MCF 10A (cell line): ENCODE results near the gene MRPL33. TPM values are rescaled to one million over a fixed set of nuclear protein-coding genes. Genes with fewer than 3 reads are reported as not detected.
"Not testable (repeated sequence)": the region's sequence is repeated elsewhere in the genome, so short reads cannot be mapped to it uniquely, and the experiment has no call there.

Source experiments
- BruUV-seq: library from RNA; stranded (reverse); fragments of 400-500 nt; replicated peaks from 2 replicates; lab custom pipeline; 2021; lab: Mats Ljungman, UMichigan
- CTCF ChIA-PET: fragments of 300-600 bp; sonication (Branson Sonifier 250); formaldehyde crosslinking; extraction: SDS; loops from one replicate; lab custom pipeline; 2021; ENCODE audit warnings: antibody characterized with exemption, inconsistent platforms; lab: Yijun Ruan, JAX
- POLR2A ChIA-PET: fragments of 300-600, 350-650 bp; sonication (Branson Sonifier 250); formaldehyde crosslinking; extraction: SDS; loops from one replicate; lab custom pipeline; 2020; ENCODE audit warnings: antibody characterized with exemption, inconsistent platforms; lab: Yijun Ruan, JAX
- DNase-seq: peaks from one replicate; pipeline ENCODE4 v3.0.0-alpha.2; 2018; ENCODE audit not compliant: unreplicated experiment
- H3K27ac Mint-ChIP-seq: one replicate; pipeline ENCODE4 v1.8.0; 2022; ENCODE audit warnings: mild to moderate bottlenecking, low read depth, mixed read lengths; ENCODE audit not compliant: unreplicated experiment
- H3K27me3 Mint-ChIP-seq: one replicate; pipeline ENCODE4 v1.8.0; 2022; ENCODE audit warnings: mixed read lengths; ENCODE audit not compliant: insufficient read depth, unreplicated experiment
- H3K36me3 Mint-ChIP-seq: one replicate; pipeline ENCODE4 v1.8.0; 2022; ENCODE audit warnings: mild to moderate bottlenecking, moderate library complexity, mixed read lengths; ENCODE audit not compliant: insufficient read depth, unreplicated experiment
- H3K4me1 Mint-ChIP-seq: one replicate; pipeline ENCODE4 v1.8.0; 2022; ENCODE audit warnings: mixed read lengths; ENCODE audit not compliant: insufficient read depth, unreplicated experiment
- H3K4me3 Mint-ChIP-seq: one replicate; pipeline ENCODE4 v1.8.0; 2022; ENCODE audit warnings: mild to moderate bottlenecking, moderate library complexity, mixed read lengths; ENCODE audit not compliant: unreplicated experiment
- H3K9me3 Mint-ChIP-seq: one replicate; pipeline ENCODE4 v1.8.0; 2022; ENCODE audit warnings: mixed read lengths; ENCODE audit not compliant: unreplicated experiment
- intact Hi-C: fragments of 100-400 bp; cut with micrococcal nuclease; formaldehyde crosslinking; loops from 2 replicates; pipeline ENCODE4 v1.14.1; 2022
- total RNA-seq: library from RNA; stranded (reverse); gene quantifications from 2 replicates; pipeline ENCODE4 v1.2.3, GENCODE V29; 2022
- TF ChIP-seq, protein P1 (sequence below): fragments of 200-600 bp; IDR thresholded peaks from one replicate; pipeline ENCODE4 v1.8.0; 2022; ENCODE audit warnings: antibody characterized with exemption, mild to moderate bottlenecking; ENCODE audit not compliant: unreplicated experiment

Gene MRPL33
- total RNA-seq, 1 experiment from 2014 or later, result 233 TPM

DNA sequence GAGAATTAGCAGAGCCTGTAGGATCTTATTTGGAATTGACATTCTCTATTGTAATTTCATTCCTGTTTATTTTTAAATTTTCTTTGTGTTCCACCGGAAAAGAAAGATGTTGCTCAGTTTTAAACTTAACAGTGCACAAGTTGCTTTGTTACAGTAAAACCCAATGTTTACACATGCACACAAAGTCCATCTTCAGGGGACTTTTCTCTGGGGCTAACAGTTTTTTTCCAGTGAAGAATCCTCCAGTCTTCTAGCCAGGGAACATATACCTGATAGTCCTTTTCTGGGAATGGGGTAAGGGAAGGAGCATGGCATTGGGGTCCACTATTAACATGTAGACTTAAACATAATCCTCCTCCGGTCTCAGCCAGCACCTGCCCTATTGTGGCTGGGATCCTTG, 25.2 kb upstream of the MRPL33 start:
- ChIA-PET POLR2A (no interaction called here), CTCF (interaction anchor here (1.0 kb wide), 1 partner anchor 43 kb away, joined by 3 read pairs; no protein-coding TSS in a partner anchor)
- Mint-ChIP-seq H3K4me3 (no peak overlapping the region), H3K4me1 (no peaks in the 10 kb centered on the region), H3K27ac (no peak overlapping the region), H3K36me3 (no peaks in the 10 kb centered on the region), H3K27me3 (no peaks in the 10 kb centered on the region), H3K9me3 (peaks cover 29% of the 10 kb centered on the region)
- intact Hi-C loops, result no loop called here
- DNase-seq, result no peak
- TF ChIP-seq, protein P1, sequence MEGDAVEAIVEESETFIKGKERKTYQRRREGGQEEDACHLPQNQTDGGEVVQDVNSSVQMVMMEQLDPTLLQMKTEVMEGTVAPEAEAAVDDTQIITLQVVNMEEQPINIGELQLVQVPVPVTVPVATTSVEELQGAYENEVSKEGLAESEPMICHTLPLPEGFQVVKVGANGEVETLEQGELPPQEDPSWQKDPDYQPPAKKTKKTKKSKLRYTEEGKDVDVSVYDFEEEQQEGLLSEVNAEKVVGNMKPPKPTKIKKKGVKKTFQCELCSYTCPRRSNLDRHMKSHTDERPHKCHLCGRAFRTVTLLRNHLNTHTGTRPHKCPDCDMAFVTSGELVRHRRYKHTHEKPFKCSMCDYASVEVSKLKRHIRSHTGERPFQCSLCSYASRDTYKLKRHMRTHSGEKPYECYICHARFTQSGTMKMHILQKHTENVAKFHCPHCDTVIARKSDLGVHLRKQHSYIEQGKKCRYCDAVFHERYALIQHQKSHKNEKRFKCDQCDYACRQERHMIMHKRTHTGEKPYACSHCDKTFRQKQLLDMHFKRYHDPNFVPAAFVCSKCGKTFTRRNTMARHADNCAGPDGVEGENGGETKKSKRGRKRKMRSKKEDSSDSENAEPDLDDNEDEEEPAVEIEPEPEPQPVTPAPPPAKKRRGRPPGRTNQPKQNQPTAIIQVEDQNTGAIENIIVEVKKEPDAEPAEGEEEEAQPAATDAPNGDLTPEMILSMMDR, result no peak
- BruUV-seq, result no TSS peak

- Mint-ChIP-seq H3K4me1 (peaks cover 10% of the 10 kb centered on the region), H3K9me3 (peaks cover 29% of the 10 kb centered on the region), H3K27ac (no peak overlapping the region), H3K27me3 (no peaks in the 10 kb centered on the region), H3K36me3 (no peaks in the 10 kb centered on the region), H3K4me3 (no peak overlapping the region)
- no peak for DNase-seq
- TF ChIP-seq, protein P1, result no peak
- intact Hi-C loops, result no loop called here
- POLR2A ChIA-PET, result interaction anchor here (1.0 kb wide), 1 partner anchor 43 kb away, joined by 3 read pairs; no protein-coding TSS in a partner anchor
- CTCF ChIA-PET, result interaction anchor here (0.6 kb wide), 1 partner anchor 652 kb away, joined by 3 read pairs; no protein-coding TSS in a partner anchor
- BruUV-seq, result no TSS peak
Observed at GRCh38 chr2:27747827-27748352, 23.6 kb upstream of the MRPL33 start.

GRCh38 chr2:27748803-27749554, 22.5 kb upstream of the MRPL33 start:
- POLR2A ChIA-PET, result interaction anchor here (1.0 kb wide), 1 partner anchor 44 kb away, joined by 3 read pairs; no protein-coding TSS in a partner anchor
- DNase-seq, H3K27me3 Mint-ChIP-seq, BruUV-seq, H3K36me3 Mint-ChIP-seq, intact Hi-C loops, H3K27ac Mint-ChIP-seq, H3K4me3 Mint-ChIP-seq, CTCF ChIA-PET: not testable (repeated sequence)
- H3K4me1 Mint-ChIP-seq, result peaks cover 21% of the 10 kb centered on the region
- peaks cover 29% of the 10 kb centered on the region for H3K9me3 Mint-ChIP-seq

GRCh38 chr2:27751377-27751776, 20.1 kb upstream of the MRPL33 start:
- H3K9me3 Mint-ChIP-seq, result peaks cover 10% of the 10 kb centered on the region
- peaks cover 5% of the 10 kb centered on the region for H3K36me3 Mint-ChIP-seq
- TF ChIP-seq, protein P1, result no peak
- no peak overlapping the region for H3K4me3 Mint-ChIP-seq
- no peak for DNase-seq
- ChIA-PET CTCF (interaction anchor here (0.7 to 0.9 kb wide), 2 partner anchors 13 to 28 kb away, joined by 3 read pairs; no protein-coding TSS in a partner anchor), POLR2A (interaction anchor here (1.5 kb wide), 1 partner anchor 38 kb away, joined by 5 read pairs; no protein-coding TSS in a partner anchor)
- no peaks in the 10 kb centered on the region for H3K27me3 Mint-ChIP-seq
- no TSS peak for BruUV-seq
- peaks cover 32% of the 10 kb centered on the region for H3K4me1 Mint-ChIP-seq
- no peak overlapping the region for H3K27ac Mint-ChIP-seq
- intact Hi-C loops, result loop anchor here (10.0 kb wide), 1 partner anchor 523 kb away; no protein-coding TSS in a partner anchor
